NCI-H146 treated with DMSO at 0.1 percent for 48 hours (cell line): Measurements from ENCODE around the gene CUTC.
"Not testable (repeated sequence)": the region's sequence is repeated elsewhere in the genome, so short reads cannot be mapped to it uniquely, and the experiment has no call there.

Experiments
- DNase-seq: peaks from one replicate; lab custom pipeline; 2025; ENCODE audit not compliant: unreplicated experiment; lab: John Stamatoyannopoulos, UW

CUTC gene

GRCh38 chr10:99742701-99743100 is 10.7 kb downstream of the CUTC start:
- DNase-seq: no peak

- DNase-seq: no peak
Measured at GRCh38 chr10:99743841-99744240, 11.8 kb downstream of the CUTC start.

- DNase-seq: not testable (repeated sequence)
Measured at GRCh38 chr10:99746166-99746565, 14.1 kb downstream of the CUTC start.

- DNase-seq: no peak
Measured at GRCh38 chr10:99748823-99749451, 16.9 kb downstream of the CUTC start.

- DNase-seq: no peak
Measured at GRCh38 chr10:99750641-99751040, 18.6 kb downstream of the CUTC start.

GRCh38 chr10:99754670-99755069 is 22.6 kb downstream of the CUTC start:
- no peak for DNase-seq

- DNase-seq: no peak
Measured at GRCh38 chr10:99756159-99756558, 24.1 kb downstream of the CUTC start.

GRCh38 chr10:99758211-99758891 is 26.3 kb downstream of the CUTC start:
- no peak for DNase-seq

GRCh38 chr10:99760321-99760720 is 28.3 kb downstream of the CUTC start:
- no peak for DNase-seq

GRCh38 chr10:99761365-99761764 is 29.3 kb downstream of the CUTC start:
- DNase-seq: no peak

- DNase-seq: no peak
Measured at GRCh38 chr10:99765672-99766301, 33.8 kb downstream of the CUTC start.

GRCh38 chr10:99766302-99766681 is 34.3 kb downstream of the CUTC start:
- no peak for DNase-seq

- DNase-seq: no peak
Measured at GRCh38 chr10:99767901-99768300, 35.9 kb downstream of the CUTC start.

GRCh38 chr10:99768556-99768955 is 36.5 kb downstream of the CUTC start:
- no peak for DNase-seq

- no peak for DNase-seq
Measured at GRCh38 chr10:99769706-99770105, 37.7 kb downstream of the CUTC start.

GRCh38 chr10:99770408-99771045 is 38.5 kb downstream of the CUTC start:
- DNase-seq: no peak

GRCh38 chr10:99775850-99776249 is 43.8 kb downstream of the CUTC start:
- no peak for DNase-seq

- DNase-seq: no peak
Measured at GRCh38 chr10:99777918-99778714, 46.1 kb downstream of the CUTC start.

GRCh38 chr10:99779335-99779734 is 47.3 kb downstream of the CUTC start:
- no peak for DNase-seq

GRCh38 chr10:99781734-99782429 is 49.8 kb downstream of the CUTC start:
- DNase-seq: no peak
